Thyroid gland (tissue), 4 donors: ENCODE measurements around the gene CFAP251.

ENCODE experiments used
- POLR2A ChIP-seq, 2 donors: fragments of 450-650 bp; IDR thresholded peaks; one replicate each; pipeline ENCODE4 v1.6.1; 2017; ENCODE audit warnings: antibody characterized with exemption in 2 of 2, mild to moderate bottlenecking in 2 of 2, moderate library complexity in 1 of 2
- TF ChIP-seq, protein P1 (sequence below), 6 experiments: fragments of 200-600 bp in 3 of 6; fragments of 450-650 bp in 3 of 6; sonication (generic) in 3 of 6; IDR thresholded peaks; one replicate each; pipeline ENCODE4 v1.5.1; 2016 to 2019; ENCODE audit warnings: antibody characterized with exemption in 6 of 6, mild to moderate bottlenecking in 2 of 6, inconsistent platforms in 1 of 6, moderate library complexity in 1 of 6

DNA sequence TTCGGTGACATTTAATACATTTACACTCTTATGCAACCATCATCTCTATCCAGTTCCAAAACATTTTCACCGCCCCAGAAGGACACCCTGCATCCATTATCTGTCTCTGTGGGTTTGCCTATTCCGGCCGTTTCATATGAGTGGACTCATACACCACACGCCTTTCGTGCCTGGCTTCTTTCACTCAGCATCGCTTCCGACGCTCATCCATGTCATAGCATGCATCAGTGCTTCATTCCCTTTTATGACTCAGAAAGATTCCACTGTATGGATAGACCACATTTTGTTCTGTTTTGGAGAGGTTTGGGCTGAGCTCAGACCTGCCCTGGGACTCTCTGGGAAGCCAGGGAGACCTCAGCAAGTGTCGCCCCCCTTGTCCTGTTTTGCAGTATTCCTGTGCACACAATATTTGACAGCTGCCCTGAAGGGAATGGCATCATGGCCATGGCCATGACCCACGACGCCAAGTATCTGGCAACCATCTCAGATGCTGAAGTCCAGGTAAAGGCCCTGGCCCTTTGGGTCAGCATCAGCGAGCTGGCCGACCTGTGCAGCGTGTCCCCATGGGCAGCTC lies 23.8 kb downstream of the CFAP251 start:
- TF ChIP-seq, protein P1, sequence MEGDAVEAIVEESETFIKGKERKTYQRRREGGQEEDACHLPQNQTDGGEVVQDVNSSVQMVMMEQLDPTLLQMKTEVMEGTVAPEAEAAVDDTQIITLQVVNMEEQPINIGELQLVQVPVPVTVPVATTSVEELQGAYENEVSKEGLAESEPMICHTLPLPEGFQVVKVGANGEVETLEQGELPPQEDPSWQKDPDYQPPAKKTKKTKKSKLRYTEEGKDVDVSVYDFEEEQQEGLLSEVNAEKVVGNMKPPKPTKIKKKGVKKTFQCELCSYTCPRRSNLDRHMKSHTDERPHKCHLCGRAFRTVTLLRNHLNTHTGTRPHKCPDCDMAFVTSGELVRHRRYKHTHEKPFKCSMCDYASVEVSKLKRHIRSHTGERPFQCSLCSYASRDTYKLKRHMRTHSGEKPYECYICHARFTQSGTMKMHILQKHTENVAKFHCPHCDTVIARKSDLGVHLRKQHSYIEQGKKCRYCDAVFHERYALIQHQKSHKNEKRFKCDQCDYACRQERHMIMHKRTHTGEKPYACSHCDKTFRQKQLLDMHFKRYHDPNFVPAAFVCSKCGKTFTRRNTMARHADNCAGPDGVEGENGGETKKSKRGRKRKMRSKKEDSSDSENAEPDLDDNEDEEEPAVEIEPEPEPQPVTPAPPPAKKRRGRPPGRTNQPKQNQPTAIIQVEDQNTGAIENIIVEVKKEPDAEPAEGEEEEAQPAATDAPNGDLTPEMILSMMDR (IDR thresholded peaks at IDR 0.05): no peak
- no peak for TF ChIP-seq POLR2A (IDR thresholded peaks at IDR 0.05)
